HCT116 (cell line): Measurements from ENCODE around the gene TTC33.

Experiments used
- CEBPB ChIP-seq: IDR thresholded peaks from 2 replicates; pipeline ENCODE4 v1.6.1; 2012; ENCODE audit warnings: low read depth
- EZH2 ChIP-seq: fragments of 200-600 bp; sonication (generic); IDR thresholded peaks from 2 replicates; pipeline ENCODE4 v1.6.1; 2017; ENCODE audit warnings: antibody characterized with exemption, mixed run types
- EZH2phosphoT487 ChIP-seq: fragments of 200-600 bp; IDR thresholded peaks from 2 replicates; pipeline ENCODE4 v1.6.1; 2018; ENCODE audit warnings: antibody characterized with exemption, borderline replicate concordance
- FOSL1 ChIP-seq: IDR thresholded peaks from 2 replicates; pipeline ENCODE4 v1.6.1; 2012; ENCODE audit warnings: low read depth
- POLR2A ChIP-seq: IDR thresholded peaks from 2 replicates; pipeline ENCODE4 v1.7.0; 2011; ENCODE audit warnings: borderline replicate concordance; ENCODE audit not compliant: insufficient read depth, insufficient read length; ENCODE audit errors: extremely low read depth
- POLR2AphosphoS5 ChIP-seq: IDR thresholded peaks from 2 replicates; pipeline ENCODE4 v1.6.1; 2011; ENCODE audit warnings: mild to moderate bottlenecking, low read depth, low read length, moderate library complexity
- RAD21 ChIP-seq: IDR thresholded peaks from 2 replicates; pipeline ENCODE4 v1.6.1; 2012; ENCODE audit warnings: low read depth, mild to moderate bottlenecking
- SIN3A ChIP-seq: IDR thresholded peaks from 2 replicates; pipeline ENCODE4 v1.6.1; 2012; ENCODE audit warnings: low read depth
- SP1 ChIP-seq: IDR thresholded peaks from 2 replicates; pipeline ENCODE4 v1.6.1; 2012; ENCODE audit warnings: low read depth
- ZNF274 ChIP-seq: fragments of 200-500 bp; sonication (Bioruptor generic); IDR thresholded peaks from 2 replicates; pipeline ENCODE4 v1.6.1; 2014; ENCODE audit warnings: mild to moderate bottlenecking, low read depth, low read length, inconsistent platforms
- TF ChIP-seq, protein P1 (sequence below), 3 experiments: fragments of 200-600 bp in 1 of 3; sonication (generic) in 1 of 3; IDR thresholded peaks in 2 of 3; conservative IDR thresholded peaks in 1 of 3; 2 replicates each; pipeline ENCODE4 v1.5.1; 2012 to 2017; ENCODE audit warnings: low read depth in 2 of 3, low read length in 2 of 3, antibody characterized with exemption in 1 of 3, borderline replicate concordance in 1 of 3, control low read depth in 1 of 3, mild to moderate bottlenecking in 1 of 3, mixed read lengths in 1 of 3, mixed run types in 1 of 3, moderate library complexity in 1 of 3; ENCODE audit not compliant: insufficient read depth in 1 of 3
- TF ChIP-seq, protein P2 (sequence below): IDR thresholded peaks from 2 replicates; pipeline ENCODE4 v1.6.1; 2012
- TF ChIP-seq, protein P3 (sequence below): IDR thresholded peaks from 2 replicates; pipeline ENCODE4 v1.6.1; 2012; ENCODE audit warnings: low read depth

- TF ChIP-seq, protein P1, sequence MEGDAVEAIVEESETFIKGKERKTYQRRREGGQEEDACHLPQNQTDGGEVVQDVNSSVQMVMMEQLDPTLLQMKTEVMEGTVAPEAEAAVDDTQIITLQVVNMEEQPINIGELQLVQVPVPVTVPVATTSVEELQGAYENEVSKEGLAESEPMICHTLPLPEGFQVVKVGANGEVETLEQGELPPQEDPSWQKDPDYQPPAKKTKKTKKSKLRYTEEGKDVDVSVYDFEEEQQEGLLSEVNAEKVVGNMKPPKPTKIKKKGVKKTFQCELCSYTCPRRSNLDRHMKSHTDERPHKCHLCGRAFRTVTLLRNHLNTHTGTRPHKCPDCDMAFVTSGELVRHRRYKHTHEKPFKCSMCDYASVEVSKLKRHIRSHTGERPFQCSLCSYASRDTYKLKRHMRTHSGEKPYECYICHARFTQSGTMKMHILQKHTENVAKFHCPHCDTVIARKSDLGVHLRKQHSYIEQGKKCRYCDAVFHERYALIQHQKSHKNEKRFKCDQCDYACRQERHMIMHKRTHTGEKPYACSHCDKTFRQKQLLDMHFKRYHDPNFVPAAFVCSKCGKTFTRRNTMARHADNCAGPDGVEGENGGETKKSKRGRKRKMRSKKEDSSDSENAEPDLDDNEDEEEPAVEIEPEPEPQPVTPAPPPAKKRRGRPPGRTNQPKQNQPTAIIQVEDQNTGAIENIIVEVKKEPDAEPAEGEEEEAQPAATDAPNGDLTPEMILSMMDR (IDR thresholded peaks at IDR 0.05 in 2 of 3, conservative IDR thresholded peaks at IDR 0.05 in 1 of 3; ENCODE audit: borderline replicate concordance in 1 of 3, insufficient read depth in 1 of 3, low read depth in 2 of 3, low read length in 2 of 3), result no peak
- no peak for TF ChIP-seq SP1
- TF ChIP-seq, protein P2, sequence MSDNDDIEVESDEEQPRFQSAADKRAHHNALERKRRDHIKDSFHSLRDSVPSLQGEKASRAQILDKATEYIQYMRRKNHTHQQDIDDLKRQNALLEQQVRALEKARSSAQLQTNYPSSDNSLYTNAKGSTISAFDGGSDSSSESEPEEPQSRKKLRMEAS, result no peak
- TF ChIP-seq EZH2, result no peak
- TF ChIP-seq POLR2A, result no peak
- TF ChIP-seq CEBPB, result no peak
- TF ChIP-seq RAD21, result no peak
- no peak for TF ChIP-seq SIN3A
- no peak for TF ChIP-seq POLR2AphosphoS5
- TF ChIP-seq, protein P3, sequence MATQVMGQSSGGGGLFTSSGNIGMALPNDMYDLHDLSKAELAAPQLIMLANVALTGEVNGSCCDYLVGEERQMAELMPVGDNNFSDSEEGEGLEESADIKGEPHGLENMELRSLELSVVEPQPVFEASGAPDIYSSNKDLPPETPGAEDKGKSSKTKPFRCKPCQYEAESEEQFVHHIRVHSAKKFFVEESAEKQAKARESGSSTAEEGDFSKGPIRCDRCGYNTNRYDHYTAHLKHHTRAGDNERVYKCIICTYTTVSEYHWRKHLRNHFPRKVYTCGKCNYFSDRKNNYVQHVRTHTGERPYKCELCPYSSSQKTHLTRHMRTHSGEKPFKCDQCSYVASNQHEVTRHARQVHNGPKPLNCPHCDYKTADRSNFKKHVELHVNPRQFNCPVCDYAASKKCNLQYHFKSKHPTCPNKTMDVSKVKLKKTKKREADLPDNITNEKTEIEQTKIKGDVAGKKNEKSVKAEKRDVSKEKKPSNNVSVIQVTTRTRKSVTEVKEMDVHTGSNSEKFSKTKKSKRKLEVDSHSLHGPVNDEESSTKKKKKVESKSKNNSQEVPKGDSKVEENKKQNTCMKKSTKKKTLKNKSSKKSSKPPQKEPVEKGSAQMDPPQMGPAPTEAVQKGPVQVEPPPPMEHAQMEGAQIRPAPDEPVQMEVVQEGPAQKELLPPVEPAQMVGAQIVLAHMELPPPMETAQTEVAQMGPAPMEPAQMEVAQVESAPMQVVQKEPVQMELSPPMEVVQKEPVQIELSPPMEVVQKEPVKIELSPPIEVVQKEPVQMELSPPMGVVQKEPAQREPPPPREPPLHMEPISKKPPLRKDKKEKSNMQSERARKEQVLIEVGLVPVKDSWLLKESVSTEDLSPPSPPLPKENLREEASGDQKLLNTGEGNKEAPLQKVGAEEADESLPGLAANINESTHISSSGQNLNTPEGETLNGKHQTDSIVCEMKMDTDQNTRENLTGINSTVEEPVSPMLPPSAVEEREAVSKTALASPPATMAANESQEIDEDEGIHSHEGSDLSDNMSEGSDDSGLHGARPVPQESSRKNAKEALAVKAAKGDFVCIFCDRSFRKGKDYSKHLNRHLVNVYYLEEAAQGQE, result no peak
- no peak for TF ChIP-seq ZNF274
- TF ChIP-seq FOSL1, result no peak
- TF ChIP-seq EZH2phosphoT487, result no peak
Measured at GRCh38 chr5:40571729-40572128, 184.0 kb downstream of the TTC33 start.
